GDM1 (cell line): ENCODE measurements around the gene CEBPG.

ENCODE experiments used
- DNase-seq: peaks from one replicate; lab custom pipeline; 2025; lab: John Stamatoyannopoulos, UW

Gene CEBPG

GRCh38 chr19:33373453-33374235, at the start of gene CEBPG:
TSS of gene CEBPG (plus strand) at chr19:33373709. CDS start at chr19:33379240, 5,531 bp downstream.
- peak; percentile 94 for DNase-seq

GRCh38 chr19:33324628-33325027, 48.9 kb upstream of the CEBPG start:
- DNase-seq, result no peak

GRCh38 chr19:33325920-33326319, 47.6 kb upstream of the CEBPG start:
- DNase-seq, result no peak

- no peak for DNase-seq
Observed at GRCh38 chr19:33329060-33329459, 44.4 kb upstream of the CEBPG start.

- no peak for DNase-seq
Observed at GRCh38 chr19:33329736-33330135, 43.8 kb upstream of the CEBPG start.

GRCh38 chr19:33332248-33332647, 41.3 kb upstream of the CEBPG start:
- peak; percentile 45 for DNase-seq

GRCh38 chr19:33333151-33333550, 40.4 kb upstream of the CEBPG start:
- no peak for DNase-seq

GRCh38 chr19:33333642-33334041, 39.9 kb upstream of the CEBPG start:
- no peak for DNase-seq

GRCh38 chr19:33334271-33334670, 39.2 kb upstream of the CEBPG start:
- no peak for DNase-seq

- no peak for DNase-seq
Observed at GRCh38 chr19:33335446-33335845, 38.1 kb upstream of the CEBPG start.

- no peak for DNase-seq
Observed at GRCh38 chr19:33339016-33339984, 34.2 kb upstream of the CEBPG start.

GRCh38 chr19:33340991-33341390, 32.5 kb upstream of the CEBPG start:
- DNase-seq, result no peak

- no peak for DNase-seq
Observed at GRCh38 chr19:33343301-33343700, 30.2 kb upstream of the CEBPG start.

GRCh38 chr19:33343859-33344572, 29.5 kb upstream of the CEBPG start:
- no peak for DNase-seq

GRCh38 chr19:33344573-33344925, 29.0 kb upstream of the CEBPG start:
- DNase-seq, result no peak

- DNase-seq, result no peak
Observed at GRCh38 chr19:33345163-33345562, 28.3 kb upstream of the CEBPG start.

GRCh38 chr19:33346665-33347064, 26.8 kb upstream of the CEBPG start:
- no peak for DNase-seq

- no peak for DNase-seq
Observed at GRCh38 chr19:33347300-33347699, 26.2 kb upstream of the CEBPG start.

GRCh38 chr19:33348301-33349010, 25.1 kb upstream of the CEBPG start:
- no peak for DNase-seq

GRCh38 chr19:33349319-33350289, 23.9 kb upstream of the CEBPG start:
- no peak for DNase-seq
